GM12875 (cell line): ENCODE results near the gene IQSEC3.
"Not testable (repeated sequence)": the region's sequence is repeated elsewhere in the genome, so short reads cannot be mapped to it uniquely, and the experiment has no call there.

Source experiments
- H3K4me3 ChIP-seq: one replicate; pipeline ENCODE4 v1.5.1; 2011; ENCODE audit warnings: low read depth, low read length, control low read depth
- CTCF ChIP-seq: IDR thresholded peaks from 2 replicates; pipeline ENCODE4 v1.5.1; 2011; ENCODE audit warnings: low read depth, mild to moderate bottlenecking, control low read depth, inconsistent platforms, low read length, moderate library complexity, borderline replicate concordance; ENCODE audit not compliant: insufficient read depth

The IQSEC3 gene

DNA sequence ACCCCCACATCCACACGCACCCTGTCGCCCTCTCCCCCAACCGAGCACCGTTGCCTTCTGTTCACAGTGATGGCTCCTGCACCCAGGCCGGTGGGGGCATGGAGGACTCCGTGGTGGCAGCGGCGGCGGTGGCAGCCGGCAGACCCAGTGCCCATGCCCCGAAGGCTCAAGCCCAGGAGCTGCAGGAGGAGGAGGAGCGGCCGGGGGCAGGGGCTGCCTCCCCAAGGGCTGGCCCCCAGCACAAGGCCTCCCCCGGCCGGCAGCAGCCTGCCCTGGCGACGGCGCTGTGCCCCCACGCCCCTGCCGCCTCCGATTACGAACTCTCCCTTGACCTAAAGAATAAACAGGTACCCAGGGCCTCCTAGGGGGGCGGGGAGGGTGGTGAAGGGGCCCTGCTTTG lies 59.0 kb downstream of the IQSEC3 start:
- H3K4me3 ChIP-seq = no peak overlapping the region
- no peak for TF ChIP-seq CTCF

DNA sequence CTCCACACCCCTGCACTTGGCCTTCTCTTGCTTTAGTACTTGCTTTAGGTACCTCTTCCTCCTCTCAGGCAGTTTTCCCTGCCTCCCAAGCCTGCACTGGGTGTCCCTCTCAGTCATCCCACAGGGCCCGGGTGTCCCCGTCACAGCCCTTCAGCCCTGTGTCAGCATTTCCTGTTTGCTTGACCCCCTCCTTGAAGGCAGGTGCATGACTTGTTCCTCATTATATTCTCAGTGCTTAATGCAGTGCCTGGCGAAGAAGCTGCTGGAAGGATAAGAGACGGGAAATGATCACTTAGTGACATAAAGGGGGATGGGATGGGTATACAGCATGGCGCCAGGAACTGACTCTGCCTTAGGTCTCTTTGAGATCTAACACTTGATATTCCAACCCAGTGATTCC lies 61.5 kb downstream of the IQSEC3 start:
- no peak for TF ChIP-seq CTCF
- H3K4me3 ChIP-seq = no peak overlapping the region

- TF ChIP-seq CTCF = no peak
- H3K4me3 ChIP-seq = no peak overlapping the region
Observed at GRCh38 chr12:129001-129400, 62.4 kb downstream of the IQSEC3 start.

GRCh38 chr12:130519-130918 lies 64.0 kb downstream of the IQSEC3 start:
- no peak for TF ChIP-seq CTCF

DNA sequence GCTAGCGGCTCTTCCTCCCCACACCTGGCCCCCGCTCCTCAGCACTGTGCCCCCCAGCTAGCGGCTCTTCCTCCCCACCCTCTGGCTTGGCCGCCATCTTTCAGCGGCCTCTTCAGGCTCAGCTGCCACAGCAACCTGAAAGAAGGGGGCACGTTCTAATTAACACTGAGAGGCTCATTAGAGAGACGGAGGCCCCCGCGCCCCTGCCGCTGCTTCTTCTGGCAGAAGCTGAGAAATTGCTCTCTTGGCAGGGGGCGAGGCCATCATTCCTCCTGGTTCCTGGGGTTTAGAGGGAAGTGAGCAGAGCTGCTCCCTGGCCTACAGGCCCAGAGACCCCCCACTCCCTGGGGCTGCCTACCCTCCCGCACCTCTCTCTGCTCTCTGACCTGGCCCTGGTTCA lies 64.4 kb downstream of the IQSEC3 start:
- no peak overlapping the region for H3K4me3 ChIP-seq
- TF ChIP-seq CTCF = no peak

More at GRCh38 chr12:130519-130918, 64.0 kb downstream of the IQSEC3 start:
- H3K4me3 ChIP-seq = no peak overlapping the region

DNA sequence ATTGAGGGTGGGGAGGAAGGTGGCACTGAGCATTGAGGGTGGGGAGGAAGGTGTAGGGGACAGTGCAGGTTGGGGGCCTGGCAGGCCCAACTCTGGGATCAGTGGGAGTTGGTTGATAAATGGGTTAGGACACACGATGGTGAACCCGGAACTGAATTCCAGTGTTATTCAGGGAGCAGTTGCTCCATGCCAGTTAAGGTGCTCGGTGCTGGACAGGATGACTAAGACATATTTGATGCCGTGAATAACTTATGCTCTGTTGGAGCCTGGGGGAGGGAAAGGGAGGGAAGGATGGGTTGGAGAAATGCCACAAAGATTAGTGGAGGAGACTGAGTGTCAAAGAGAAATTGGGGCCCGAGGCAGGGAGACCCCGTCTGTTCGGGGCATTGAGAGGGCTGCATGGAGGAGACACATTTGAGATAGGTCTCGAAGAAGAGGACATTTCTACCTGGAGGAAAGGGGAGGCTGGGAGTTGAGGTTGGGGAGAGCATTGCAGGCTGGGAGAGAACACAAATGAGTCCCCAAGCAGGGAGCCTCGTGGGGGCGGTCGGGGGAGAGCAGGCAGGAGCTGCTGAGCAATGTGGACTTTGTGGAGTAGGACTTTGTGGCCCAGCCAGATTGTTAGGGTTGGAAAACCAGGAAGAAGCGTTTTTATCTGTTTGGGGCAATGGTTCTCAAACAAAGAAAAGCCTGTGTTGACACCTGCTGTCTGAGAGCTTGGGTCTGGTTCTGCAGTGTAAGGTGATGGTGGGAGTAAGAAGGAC lies 65.3 kb downstream of the IQSEC3 start:
- TF ChIP-seq CTCF = no peak
- no peak overlapping the region for H3K4me3 ChIP-seq

DNA sequence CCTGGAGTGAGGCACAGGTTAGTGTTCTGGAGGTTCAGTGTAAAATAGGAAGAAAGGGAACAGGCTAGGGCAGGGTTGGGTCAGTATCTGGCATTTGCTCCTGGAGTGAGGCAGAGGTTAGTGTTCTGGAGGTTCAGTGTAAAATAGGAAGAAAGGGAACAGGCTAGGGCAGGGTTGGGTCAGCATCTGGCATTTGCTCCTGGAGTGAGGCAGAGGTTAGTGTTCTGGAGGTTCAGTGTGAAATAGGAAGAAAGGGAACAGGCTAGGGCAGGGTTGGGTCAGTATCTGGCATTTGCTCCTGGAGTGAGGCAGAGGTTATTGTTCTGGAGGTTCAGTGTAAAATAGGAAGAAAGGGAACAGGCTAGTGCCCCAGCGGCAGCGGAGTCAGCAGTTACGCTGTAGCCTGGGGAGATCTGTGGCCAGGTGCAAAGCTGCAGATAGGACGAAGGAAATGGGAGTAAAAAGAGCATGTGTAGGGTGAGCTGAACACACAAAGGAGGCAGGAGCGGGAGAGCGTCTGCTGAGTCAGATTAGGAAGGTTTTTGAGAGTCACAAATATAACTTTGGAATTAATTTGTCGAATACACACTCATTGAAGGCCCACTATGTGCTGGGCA lies 67.2 kb downstream of the IQSEC3 start:
- H3K4me3 ChIP-seq = not testable (repeated sequence)
